Spleen (tissue), 13 donors: ENCODE results near the gene IDS. TPM values are rescaled to one million over a fixed set of nuclear protein-coding genes. Genes with fewer than 3 reads are reported as not detected.
"Not testable (repeated sequence)": the region's sequence is repeated elsewhere in the genome, so short reads cannot be mapped to it uniquely, and the experiment has no call there.

Experiments used
- DNase-seq: peaks from one replicate; pipeline ENCODE4 v3.0.0-alpha.2; 2020
- H3K27ac ChIP-seq, 8 donors: fragments of 200-600 bp; sonication (generic) in 7 of 8; 1 replicate in 4 of 8; 2 replicates in 4 of 8; pipeline versions ENCODE4 v1.5.0 to v1.8.0; 2016 to 2021; ENCODE audit warnings: inconsistent platforms in 4 of 8, mild to moderate bottlenecking in 4 of 8, moderate library complexity in 1 of 8
- H3K27me3 ChIP-seq, 7 donors: fragments of 200-600 bp; sonication (generic) in 6 of 7; replicated peaks in 1 of 7; 1 replicate in 4 of 7; 2 replicates in 3 of 7; pipeline versions ENCODE4 v1.5.0 to v1.8.0; 2016 to 2021; ENCODE audit warnings: inconsistent platforms in 3 of 7, mild to moderate bottlenecking in 1 of 7
- H3K36me3 ChIP-seq, 6 donors: fragments of 200-600 bp; sonication (generic) in 5 of 6; 1 replicate in 4 of 6; 2 replicates in 2 of 6; pipeline versions ENCODE4 v1.5.0 to v1.8.0; 2016 to 2021; ENCODE audit warnings: inconsistent platforms in 2 of 6
- H3K4me1 ChIP-seq, 6 donors: fragments of 200-600 bp; sonication (generic) in 5 of 6; 1 replicate in 3 of 6; 2 replicates in 3 of 6; pipeline versions ENCODE4 v1.5.0 to v1.8.0; 2016 to 2021; ENCODE audit warnings: inconsistent platforms in 3 of 6
- H3K4me3 ChIP-seq, 8 donors: fragments of 200-600 bp; sonication (generic) in 7 of 8; 1 replicate in 4 of 8; 2 replicates in 4 of 8; pipeline versions ENCODE4 v1.5.0 to v1.8.0; 2016 to 2021; ENCODE audit warnings: inconsistent platforms in 4 of 8, mild to moderate bottlenecking in 4 of 8, moderate library complexity in 2 of 8
- H3K9me3 ChIP-seq, 8 donors: fragments of 200-600 bp; sonication (generic) in 7 of 8; 1 replicate in 4 of 8; 2 replicates in 4 of 8; pipeline versions ENCODE4 v1.5.0 to v1.8.0; 2016 to 2021; ENCODE audit warnings: inconsistent platforms in 4 of 8
- POLR2A ChIP-seq, 3 donors: fragments of 450-650 bp; IDR thresholded peaks; one replicate each; pipeline ENCODE4 v1.5.1; 2017; ENCODE audit warnings: antibody characterized with exemption in 3 of 3, mild to moderate bottlenecking in 1 of 3
- POLR2AphosphoS5 ChIP-seq, 3 donors: sonication (generic); formaldehyde crosslinking; IDR thresholded peaks; one replicate each; pipeline ENCODE4 v1.5.1; 2017; ENCODE audit warnings: antibody characterized with exemption in 3 of 3
- WGBS, 5 donors: extraction: QIAGEN DNeasy Blood & Tissue Kit in 3 of 5; methylation state at CpG; one replicate each; pipeline versions ENCODE4 v1.1.5 to v1.1.7; 2013 to 2018; 5-methylcytosine and 5-hydroxymethylcytosine counted together
- intact Hi-C: fragments of 100-400 bp; cut with DNase I; formaldehyde crosslinking; loops from one replicate; pipeline ENCODE4 v1.15.0; 2023; ENCODE audit warnings: low total_unique reads
- long read RNA-seq, 2 donors: transcript quantifications; one replicate each; lab custom pipeline, GENCODE V29; 2026
- polyA plus RNA-seq, 3 donors: library from polyadenylated mRNA; stranded (reverse); fragments of 200-250 nt; gene quantifications; one replicate each; pipeline ENCODE4 v1.2.1, GENCODE V29; 2013
- total RNA-seq, 7 donors: library from RNA; depleted of rRNA in 3 of 7; stranded (reverse); fragments of >200 nt in 3 of 7; fragmentation: NEBNext Ultra II Directional in 4 of 7; extraction: Animal tissue kit (Norgen Biotek cat#: 25700) in 4 of 7; gene quantifications; one replicate each; pipeline versions ENCODE4 v1.1.0 to v1.2.1, GENCODE V29; 2016 to 2021
- TF ChIP-seq, protein P1 (sequence below), 11 experiments: fragments of 200-600 bp in 7 of 11; fragments of 450-650 bp in 4 of 11; sonication (generic) in 4 of 11; IDR thresholded peaks in 8 of 11; conservative IDR thresholded peaks in 3 of 11; 1 replicate in 7 of 11; 2 replicates in 4 of 11; pipeline versions ENCODE4 v1.4.0 to v1.8.0; 2016 to 2021; ENCODE audit warnings: antibody characterized with exemption in 11 of 11, inconsistent platforms in 4 of 11, mild to moderate bottlenecking in 1 of 11
- donor health status: healthy with polysubstance abuse.
- donor health status: DM: no; HTN: no; CAD: no; lungs with moderate emphysema.
- donor health status: DM: no; HTN: no; CAD: no.
- donor health status: Bipolar disorder and iron deficiency.
- donor health status: healthy.
- donor health status: DM: no; HTN: no; CAD: no.
- donor health status: DM: yes; HTN: yes; CAD: no.

IDS gene, protein sequence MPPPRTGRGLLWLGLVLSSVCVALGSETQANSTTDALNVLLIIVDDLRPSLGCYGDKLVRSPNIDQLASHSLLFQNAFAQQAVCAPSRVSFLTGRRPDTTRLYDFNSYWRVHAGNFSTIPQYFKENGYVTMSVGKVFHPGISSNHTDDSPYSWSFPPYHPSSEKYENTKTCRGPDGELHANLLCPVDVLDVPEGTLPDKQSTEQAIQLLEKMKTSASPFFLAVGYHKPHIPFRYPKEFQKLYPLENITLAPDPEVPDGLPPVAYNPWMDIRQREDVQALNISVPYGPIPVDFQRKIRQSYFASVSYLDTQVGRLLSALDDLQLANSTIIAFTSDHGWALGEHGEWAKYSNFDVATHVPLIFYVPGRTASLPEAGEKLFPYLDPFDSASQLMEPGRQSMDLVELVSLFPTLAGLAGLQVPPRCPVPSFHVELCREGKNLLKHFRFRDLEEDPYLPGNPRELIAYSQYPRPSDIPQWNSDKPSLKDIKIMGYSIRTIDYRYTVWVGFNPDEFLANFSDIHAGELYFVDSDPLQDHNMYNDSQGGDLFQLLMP
- total RNA-seq = 100 to 1,000 TPM in 2 of 7 donors, 10 to 100 TPM in 5; 78.4 to 114 (median 94.2) TPM
- polyA plus RNA-seq = 10 to 100 TPM; 22.4 to 33.9 (median 24.0) TPM
- long read RNA-seq, donor 1, full-length matches to known transcripts = 4 of 4 reads
- long read RNA-seq, donor 1, partial matches to known transcripts = 0 of 4 reads
- long read RNA-seq, donor 1, other reads (novel, unspliced or antisense) = 0 of 4 reads
- long read RNA-seq, donor 2, full-length matches to known transcripts = 2 of 2 reads
- long read RNA-seq, donor 2, partial matches to known transcripts = 0 of 2 reads
- long read RNA-seq, donor 2, other reads (novel, unspliced or antisense) = 0 of 2 reads

DNA sequence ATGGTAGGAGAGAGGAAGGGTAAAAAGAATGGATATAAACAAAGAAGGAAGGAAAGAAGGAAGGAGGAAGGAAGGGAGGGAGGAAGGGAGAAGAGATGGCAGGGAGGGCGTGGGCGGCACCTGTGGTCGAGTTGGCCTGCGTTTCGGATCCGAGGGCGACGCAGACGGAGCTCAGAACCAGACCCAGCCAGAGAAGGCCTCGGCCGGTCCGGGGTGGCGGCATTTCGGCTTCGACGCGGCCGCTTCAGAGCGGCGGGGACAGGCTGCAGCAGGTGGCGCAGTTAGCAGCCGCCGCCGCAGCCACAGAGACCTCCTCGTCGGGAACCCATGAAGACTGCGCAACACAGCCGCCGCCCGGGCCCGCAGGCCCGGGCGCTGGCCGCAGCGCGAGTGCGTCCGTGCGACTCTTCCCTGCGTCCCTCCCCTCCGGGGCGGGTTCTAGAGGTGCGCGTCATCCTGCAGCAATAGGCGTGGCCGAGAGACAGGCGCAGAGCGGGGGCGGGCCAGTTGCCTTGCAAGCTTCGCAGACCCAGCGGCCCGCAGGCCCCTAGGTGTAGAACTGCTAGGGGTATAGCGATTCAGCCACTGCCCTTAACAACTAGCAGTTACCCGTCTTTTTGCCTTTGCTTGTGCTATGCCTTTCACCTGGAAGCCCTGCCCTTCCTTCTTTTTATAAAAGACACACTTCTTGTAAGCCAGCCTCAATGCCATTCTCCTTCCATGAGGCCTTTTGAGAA, at the start of gene IDS:
Gene IDS, minus strand, starts transcription at position 392 of the 737 bp plus-strand sequence. Its CDS starts 169 bp downstream, at position 223.
- TF ChIP-seq POLR2AphosphoS5 (IDR thresholded peaks at IDR 0.05) = peak; percentile 89 to 93 (median 91)
- TF ChIP-seq POLR2A (IDR thresholded peaks at IDR 0.05) = peak in 2 of 3 donors; percentile 76 to 87
- TF ChIP-seq, protein P1, sequence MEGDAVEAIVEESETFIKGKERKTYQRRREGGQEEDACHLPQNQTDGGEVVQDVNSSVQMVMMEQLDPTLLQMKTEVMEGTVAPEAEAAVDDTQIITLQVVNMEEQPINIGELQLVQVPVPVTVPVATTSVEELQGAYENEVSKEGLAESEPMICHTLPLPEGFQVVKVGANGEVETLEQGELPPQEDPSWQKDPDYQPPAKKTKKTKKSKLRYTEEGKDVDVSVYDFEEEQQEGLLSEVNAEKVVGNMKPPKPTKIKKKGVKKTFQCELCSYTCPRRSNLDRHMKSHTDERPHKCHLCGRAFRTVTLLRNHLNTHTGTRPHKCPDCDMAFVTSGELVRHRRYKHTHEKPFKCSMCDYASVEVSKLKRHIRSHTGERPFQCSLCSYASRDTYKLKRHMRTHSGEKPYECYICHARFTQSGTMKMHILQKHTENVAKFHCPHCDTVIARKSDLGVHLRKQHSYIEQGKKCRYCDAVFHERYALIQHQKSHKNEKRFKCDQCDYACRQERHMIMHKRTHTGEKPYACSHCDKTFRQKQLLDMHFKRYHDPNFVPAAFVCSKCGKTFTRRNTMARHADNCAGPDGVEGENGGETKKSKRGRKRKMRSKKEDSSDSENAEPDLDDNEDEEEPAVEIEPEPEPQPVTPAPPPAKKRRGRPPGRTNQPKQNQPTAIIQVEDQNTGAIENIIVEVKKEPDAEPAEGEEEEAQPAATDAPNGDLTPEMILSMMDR (IDR thresholded peaks at IDR 0.05 in 8 of 11, conservative IDR thresholded peaks at IDR 0.05 in 3 of 11) = peak in 1 of 11 experiments; percentile 11
- H3K27ac ChIP-seq = peak within 1 kb of the TSS; percentile 77 to 96 (median 94)
- H3K4me1 ChIP-seq = peaks cover 0 to 37% (median 4%) of the 10 kb centered on the region in 6 donors
- DNase-seq = peak; percentile 98
- WGBS, 5 donors = 0 to 42% (median 1%) methylated on average over 42 to 54 of the region's 54 CpGs
- peak within 1 kb of the TSS; percentile 36 to 78 (median 52) for H3K4me3 ChIP-seq
- intact Hi-C loops = no loop called here
- no peaks in the 10 kb centered on the region for H3K9me3 ChIP-seq
- H3K36me3 ChIP-seq = peaks cover 0 to 29% (median 23%) of the 10 kb centered on the region in 6 donors
- H3K27me3 ChIP-seq = peaks cover 0 to 6% (median 0%) of the 10 kb centered on the region in 7 donors

DNA sequence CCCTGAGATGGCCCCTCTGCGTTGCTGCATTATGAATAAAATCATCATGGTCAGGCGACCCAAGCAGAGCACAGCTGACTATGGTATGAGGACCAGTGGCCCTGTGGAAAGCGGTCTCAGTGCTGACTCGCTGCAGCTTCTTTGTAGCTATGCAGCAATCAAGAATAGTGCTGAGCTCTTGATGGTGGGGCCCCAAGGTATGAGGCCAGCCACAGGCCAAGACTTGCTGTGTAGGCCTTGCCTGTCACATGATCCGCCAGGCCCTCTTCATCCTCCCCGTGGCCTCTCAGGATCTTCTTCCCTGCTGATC, 46.8 kb upstream of the IDS start:
- H3K9me3 ChIP-seq, H3K4me3 ChIP-seq, H3K4me1 ChIP-seq, H3K27ac ChIP-seq, H3K36me3 ChIP-seq, intact Hi-C loops, DNase-seq, H3K27me3 ChIP-seq: not testable (repeated sequence)
- WGBS, 5 donors = 83 to 100% (median 100%) methylated on average over 1 to 2 of the region's 6 CpGs; no CpG with 5 or more reads in 2 of the 5 donors

DNA sequence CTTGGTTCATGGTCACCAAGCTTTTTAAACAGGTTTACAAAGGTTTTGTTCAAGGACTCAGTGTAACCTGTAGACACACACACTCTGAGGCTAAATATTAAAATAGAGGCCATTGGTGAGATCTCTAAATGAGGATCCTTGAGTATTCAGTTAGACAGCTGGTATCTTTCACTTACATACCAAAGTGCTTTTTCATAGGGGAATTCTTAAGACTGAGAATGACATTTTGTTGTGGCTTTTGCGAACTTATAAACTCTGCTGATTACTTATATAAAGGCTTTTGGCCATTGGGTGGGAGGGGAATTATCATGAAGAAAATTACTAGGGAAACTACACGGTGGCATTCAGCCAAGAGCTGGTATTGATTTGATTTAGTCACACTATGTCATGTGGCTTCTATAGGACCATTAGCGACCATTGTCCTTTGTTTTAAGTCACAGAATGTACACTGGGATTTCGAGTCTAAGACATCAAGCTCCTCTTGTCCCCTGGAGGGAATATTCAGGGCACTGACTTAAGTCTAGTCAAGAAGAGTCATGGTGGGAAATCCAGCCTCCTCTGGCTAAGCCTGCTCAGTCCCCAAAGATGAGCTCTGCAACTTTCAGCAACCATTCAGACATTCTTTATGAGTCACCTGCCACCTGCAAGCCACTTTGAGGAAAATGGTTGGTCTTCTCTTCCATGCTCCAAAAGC, 46.3 kb upstream of the IDS start:
- H3K27me3 ChIP-seq, H3K27ac ChIP-seq, H3K4me1 ChIP-seq, intact Hi-C loops, H3K9me3 ChIP-seq, DNase-seq, H3K36me3 ChIP-seq, H3K4me3 ChIP-seq: not testable (repeated sequence)
- whole genome bisulfite sequencing, 5 donors = no CpG with 5 or more reads among the region's 4 CpGs

DNA sequence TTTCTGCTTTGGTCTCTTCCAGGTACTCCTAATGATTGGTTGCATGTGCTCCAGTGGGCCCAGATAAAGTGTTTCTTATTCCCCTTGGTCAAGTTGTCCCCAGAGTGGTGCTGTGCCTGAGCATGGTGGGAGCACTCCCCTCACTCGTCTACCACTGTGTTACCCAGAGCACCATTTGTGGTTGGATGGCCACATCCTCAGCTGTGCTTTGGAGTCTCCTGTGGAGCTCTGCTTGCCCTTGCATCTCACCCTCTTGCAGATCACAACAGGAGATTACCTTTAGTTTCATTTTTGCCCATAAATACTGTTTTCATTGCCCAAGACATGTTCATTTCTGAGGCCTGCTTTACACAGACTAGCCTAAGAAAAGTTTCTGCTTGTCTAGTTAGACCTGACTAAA, 45.3 kb upstream of the IDS start:
- H3K4me1 ChIP-seq, DNase-seq, intact Hi-C loops, H3K4me3 ChIP-seq, H3K27me3 ChIP-seq, H3K36me3 ChIP-seq, H3K27ac ChIP-seq, H3K9me3 ChIP-seq: not testable (repeated sequence)
- WGBS, 5 donors = 69 to 80% (median 73%) methylated on average over 1 of the region's 1 CpG; no CpG with 5 or more reads in 2 of the 5 donors

DNA sequence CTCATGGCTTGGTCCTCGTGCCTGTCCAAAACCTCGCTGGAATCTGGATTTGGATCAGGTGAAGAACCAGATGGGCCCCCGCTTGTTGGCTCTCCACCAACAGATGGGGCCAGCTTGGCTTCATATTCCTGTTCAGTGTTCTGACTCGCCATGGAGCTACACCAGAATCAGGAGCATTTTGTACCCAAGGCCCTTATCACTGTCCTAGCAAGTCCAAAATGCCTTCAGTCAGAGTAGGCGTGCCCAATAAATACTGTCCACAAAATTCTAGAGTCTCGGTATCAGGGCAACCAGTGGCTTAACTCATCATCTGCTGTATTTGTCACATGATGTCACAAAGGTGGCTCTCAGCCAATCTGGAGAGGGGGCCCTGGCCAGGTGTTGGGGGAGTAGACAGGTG, 44.6 kb upstream of the IDS start, which contains the start of gene HSFX3:
Gene HSFX3, minus strand, starts transcription at position 224 of the 400 bp plus-strand sequence. Its CDS starts 72 bp downstream, at position 152.
- H3K4me1 ChIP-seq, H3K27ac ChIP-seq, intact Hi-C loops, H3K27me3 ChIP-seq, DNase-seq, H3K9me3 ChIP-seq, H3K4me3 ChIP-seq: not testable (repeated sequence)
- H3K36me3 ChIP-seq = peaks cover 0 to 14% (median 0%) of the 10 kb centered on the region in 6 donors
- 75 to 82% methylated on average over 1 of the region's 6 CpGs; no CpG with 5 or more reads in 3 of the 5 donors for WGBS, 5 donors

DNA sequence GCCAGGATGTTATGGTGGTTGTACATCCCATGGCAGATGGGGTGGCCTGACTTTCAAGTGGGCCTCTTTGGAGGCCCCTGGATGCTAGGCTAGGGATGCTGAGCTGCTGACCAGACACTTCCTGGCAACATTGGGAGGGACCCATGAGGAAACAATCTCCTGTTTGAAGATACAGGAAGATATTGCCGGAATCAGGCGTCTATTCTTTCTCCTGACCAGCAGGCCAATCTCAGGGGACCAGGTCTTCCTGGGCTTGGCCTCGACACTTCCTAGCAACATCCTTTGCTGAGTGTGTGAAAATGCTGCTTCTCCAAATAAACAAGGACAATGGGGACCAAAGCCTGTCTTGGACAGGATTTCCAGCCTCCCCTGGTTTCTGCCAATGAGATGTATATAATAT, 42.7 kb upstream of the IDS start:
- intact Hi-C loops = not testable (repeated sequence)
- no CpG with 5 or more reads among the region's 3 CpGs for WGBS, 5 donors

DNA sequence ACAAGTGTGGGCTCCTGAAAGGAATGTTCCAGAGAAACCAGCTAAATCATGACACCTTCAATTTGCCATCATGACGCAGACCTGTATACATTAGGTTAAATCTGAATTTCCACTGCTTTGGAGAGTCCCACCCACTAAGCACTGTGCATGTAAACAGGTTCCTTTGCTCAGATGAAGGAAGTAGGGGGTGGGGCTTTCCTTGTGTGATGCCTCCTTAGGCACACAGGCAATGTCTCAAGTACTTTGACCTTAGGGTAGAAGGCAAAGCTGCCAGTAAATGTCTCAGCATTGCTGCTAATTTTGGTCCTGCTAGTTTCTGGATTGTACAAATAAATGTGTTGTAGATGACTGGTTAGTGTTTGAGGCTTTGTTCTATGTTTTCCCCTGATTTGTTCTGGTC, 41.9 kb upstream of the IDS start:
- H3K27me3 ChIP-seq, H3K4me1 ChIP-seq, H3K9me3 ChIP-seq, H3K4me3 ChIP-seq, H3K27ac ChIP-seq, DNase-seq, intact Hi-C loops: not testable (repeated sequence)
- peaks cover 0 to 14% (median 0%) of the 10 kb centered on the region in 6 donors for H3K36me3 ChIP-seq
- WGBS, 5 donors = 83 to 96% (median 87%) methylated on average over 1 of the region's 1 CpG; no CpG with 5 or more reads in 1 of the 5 donors

More for the DNA sequence above, 42.7 kb upstream of the IDS start:
- not testable (repeated sequence) for DNase-seq, H3K27me3 ChIP-seq, H3K4me1 ChIP-seq, H3K9me3 ChIP-seq, H3K27ac ChIP-seq, H3K4me3 ChIP-seq
- peaks cover 0 to 14% (median 0%) of the 10 kb centered on the region in 6 donors for H3K36me3 ChIP-seq
